A549 (cell line): ENCODE results near the gene GOLGA6B. TPM values are rescaled to one million over a fixed set of nuclear protein-coding genes. Genes with fewer than 3 reads are reported as not detected.

ENCODE experiments used
- ATAC-seq, 2 experiments: fragments of 200-7000 bp in 1 of 2; fragments of >200 bp in 1 of 2; cut with Nextera tagmentation in 1 of 2; cut with Tn5 transposase in 1 of 2; 3 replicates each; pipeline versions ENCODE4 v1.8.0 to v1.9.1; 2018 to 2020; ENCODE audit warnings: mild to moderate bottlenecking in 1 of 2, moderate library complexity in 1 of 2
- CTCF ChIA-PET: fragments of 300-600 bp; sonication (Branson Sonifier 250); formaldehyde crosslinking; extraction: SDS; loops from one replicate; lab custom pipeline; 2021; ENCODE audit warnings: antibody characterized with exemption, inconsistent platforms; lab: Yijun Ruan, JAX
- POLR2A ChIA-PET: fragments of 350-600 bp; formaldehyde crosslinking; extraction: SDS; loops from one replicate; lab custom pipeline; 2021; ENCODE audit warnings: antibody characterized with exemption, inconsistent platforms; lab: Yijun Ruan, JAX
- DNase-seq, 2 experiments: peaks; one replicate each; pipeline versions ENCODE4 v3.0.0 to v3.0.0-alpha.2; 2011 to 2016; ENCODE audit warnings: low read depth in 1 of 2, low spot score in 1 of 2
- FAIRE-seq: peaks from 2 replicates; lab custom pipeline; 2011; peaks lifted over from hg19 to GRCh38; lab: Jason Lieb, UNC
- H3K27ac ChIP-seq, 2 experiments: fragments of >200 bp; sonication (Bioruptor Twin); formaldehyde crosslinking; 3 replicates each; pipeline ENCODE4 v1.5.1; 2016 to 2017
- H3K4me1 ChIP-seq: fragments of >200 bp; sonication (Bioruptor Twin); formaldehyde crosslinking; 3 replicates; pipeline ENCODE4 v1.6.1; 2016
- H3K4me2 ChIP-seq: fragments of >200 bp; sonication (Bioruptor Twin); formaldehyde crosslinking; 3 replicates; pipeline ENCODE4 v1.6.1; 2016
- H3K4me3 ChIP-seq: fragments of >200 bp; sonication (Bioruptor Twin); formaldehyde crosslinking; 3 replicates; pipeline ENCODE4 v1.5.1; 2016
- H3K9me3 ChIP-seq: fragments of >200 bp; sonication (Bioruptor Twin); formaldehyde crosslinking; 3 replicates; pipeline ENCODE4 v1.6.1; 2016
- BHLHE40 ChIP-seq: IDR thresholded peaks from 2 replicates; pipeline ENCODE4 v1.6.1; 2012; ENCODE audit warnings: low read depth, low read length, inconsistent platforms
- CBX2 ChIP-seq: fragments of 200-600 bp; sonication (generic); IDR thresholded peaks from 2 replicates; pipeline ENCODE4 v1.6.1; 2016; ENCODE audit warnings: low read depth, mild to moderate bottlenecking, borderline replicate concordance
- CBX8 ChIP-seq: fragments of 200-600 bp; sonication (generic); IDR thresholded peaks from 2 replicates; pipeline ENCODE4 v1.6.1; 2016
- CEBPB ChIP-seq, 2 experiments: fragments of >200 bp in 1 of 2; sonication (Bioruptor Twin) in 1 of 2; formaldehyde crosslinking in 1 of 2; IDR thresholded peaks; 2 replicates each; pipeline ENCODE4 v1.6.1; 2012 to 2016
- CHD2 ChIP-seq: fragments of 150-350 bp; IDR thresholded peaks from 2 replicates; pipeline ENCODE4 v1.6.1; 2014; ENCODE audit warnings: low read length; ENCODE audit not compliant: partially characterized antibody
- CHD4 ChIP-seq: fragments of 200-600 bp; sonication (generic); IDR thresholded peaks from 2 replicates; pipeline ENCODE4 v1.6.1; 2016; ENCODE audit warnings: antibody characterized with exemption, mild to moderate bottlenecking, borderline replicate concordance
- EHF ChIP-seq: fragments of 250-450 bp; sonication (Bioruptor Pico); IDR thresholded peaks from 2 replicates; pipeline ENCODE4 v1.5.0; 2020; ENCODE audit warnings: mild to moderate bottlenecking
- EP300 ChIP-seq, 2 experiments: fragments of >200 bp; sonication (Bioruptor Twin); formaldehyde crosslinking; IDR thresholded peaks; 2 replicates in 1 of 2; 3 replicates in 1 of 2; pipeline ENCODE4 v1.6.1; 2016 to 2017
- ESRRA ChIP-seq: fragments of 150-350 bp; IDR thresholded peaks from 2 replicates; pipeline ENCODE4 v1.6.1; 2014; ENCODE audit warnings: mild to moderate bottlenecking, low read length, borderline replicate concordance
- HDAC2 ChIP-seq: fragments of 200-600 bp; sonication (generic); IDR thresholded peaks from 2 replicates; pipeline ENCODE4 v1.6.1; 2016
- HEYL ChIP-seq: fragments of 250-450 bp; sonication (Bioruptor Pico); IDR thresholded peaks from 2 replicates; pipeline ENCODE4 v1.8.0; 2021; ENCODE audit warnings: mild to moderate bottlenecking, moderate library complexity
- HOXA7 ChIP-seq: fragments of 250-450 bp; sonication (Bioruptor Pico); IDR thresholded peaks from 2 replicates; pipeline ENCODE4 v1.5.0; 2020; ENCODE audit warnings: mild to moderate bottlenecking, moderate library complexity
- HOXB13 ChIP-seq: fragments of 250-450 bp; sonication (Bioruptor Pico); IDR thresholded peaks from 2 replicates; pipeline ENCODE4 v1.5.0; 2020; ENCODE audit warnings: low read depth, mild to moderate bottlenecking, moderate library complexity
- JUN ChIP-seq, 2 experiments: fragments of >200 bp; sonication (Bioruptor Twin); formaldehyde crosslinking; IDR thresholded peaks; 2 replicates in 1 of 2; 3 replicates in 1 of 2; pipeline ENCODE4 v1.6.1; 2016 to 2017
- JUNB ChIP-seq: fragments of >200 bp; sonication (Bioruptor Twin); formaldehyde crosslinking; IDR thresholded peaks from 2 replicates; pipeline ENCODE4 v1.6.1; 2016
- KDM1A ChIP-seq: fragments of 200-600 bp; sonication (generic); IDR thresholded peaks from 2 replicates; pipeline ENCODE4 v1.6.1; 2016; ENCODE audit warnings: low read depth, mild to moderate bottlenecking
- MAFK ChIP-seq: fragments of 450-650 bp; IDR thresholded peaks from 2 replicates; pipeline ENCODE4 v1.6.1; 2014; ENCODE audit not compliant: partially characterized antibody
- MAZ ChIP-seq: fragments of 150-350 bp; IDR thresholded peaks from 2 replicates; pipeline ENCODE4 v1.6.1; 2014; ENCODE audit warnings: antibody characterized with exemption, low read depth, low read length, borderline replicate concordance
- NPAS2 ChIP-seq: fragments of 250-450 bp; sonication (Bioruptor Pico); IDR thresholded peaks from 2 replicates; pipeline ENCODE4 v1.8.0; 2022; ENCODE audit warnings: mild to moderate bottlenecking, moderate library complexity, borderline replicate concordance
- POLR2A ChIP-seq: IDR thresholded peaks from 2 replicates; pipeline ENCODE4 v1.6.1; 2012; ENCODE audit warnings: mild to moderate bottlenecking, low read length
- POLR2AphosphoS2 ChIP-seq: conservative IDR thresholded peaks from 2 replicates; pipeline ENCODE4 v1.6.1; 2012; ENCODE audit warnings: low read length, improper control_type of control experiment, inconsistent platforms
- RARB ChIP-seq: fragments of 250-450 bp; sonication (Bioruptor Pico); IDR thresholded peaks from 2 replicates; pipeline ENCODE4 v1.8.0; 2021; ENCODE audit warnings: mild to moderate bottlenecking, moderate library complexity
- RFX5 ChIP-seq: fragments of 450-650 bp; IDR thresholded peaks from 2 replicates; pipeline ENCODE4 v1.7.1; 2014; ENCODE audit warnings: antibody characterized with exemption, mild to moderate bottlenecking, moderate library complexity
- SMC3 ChIP-seq: fragments of >200 bp; sonication (Bioruptor Twin); formaldehyde crosslinking; IDR thresholded peaks from 3 replicates; pipeline ENCODE4 v1.6.1; 2018; ENCODE audit warnings: inconsistent platforms
- SREBF2 ChIP-seq: fragments of 450-650 bp; IDR thresholded peaks from 2 replicates; pipeline ENCODE4 v1.6.1; 2014; ENCODE audit warnings: mild to moderate bottlenecking, moderate library complexity
- TP53 ChIP-seq: fragments of 250-450 bp; sonication (Bioruptor Pico); IDR thresholded peaks from 2 replicates; pipeline ENCODE4 v1.5.0; 2021; ENCODE audit warnings: mild to moderate bottlenecking, moderate library complexity
- ZC3H11A ChIP-seq: fragments of 450-650 bp; IDR thresholded peaks from 2 replicates; pipeline ENCODE4 v1.6.1; 2014; ENCODE audit warnings: antibody characterized with exemption, mild to moderate bottlenecking
- ZNF302 ChIP-seq: fragments of 250-450 bp; sonication (Bioruptor Pico); IDR thresholded peaks from 2 replicates; pipeline ENCODE4 v1.9.0; 2021; ENCODE audit warnings: inconsistent platforms, mild to moderate bottlenecking, moderate library complexity
- ZSCAN20 ChIP-seq: fragments of 250-450 bp; sonication (Bioruptor Pico); IDR thresholded peaks from 2 replicates; pipeline ENCODE4 v1.8.0; 2022; ENCODE audit warnings: mild to moderate bottlenecking, moderate library complexity
- WGBS: methylation state at CpG from one replicate; pipeline ENCODE4 v1.1.6; 2017; ENCODE audit errors: missing lambda C conversion rate; 5-methylcytosine and 5-hydroxymethylcytosine counted together
- polyA plus RNA-seq, 4 experiments: library from polyadenylated mRNA; depleted of rRNA in 3 of 4; stranded (reverse); fragments of >200 nt; fragmentation: RNase III in 1 of 4; extraction: RNeasy Plus Mini Kit Qiagen cat#74134 plus additional on column Dnase treatment in 1 of 4; gene quantifications; 2 replicates in 3 of 4; 3 replicates in 1 of 4; pipeline ENCODE4 v1.2.3, GENCODE V29; 2011 to 2017
- TF ChIP-seq, protein P1 (sequence below): fragments of 250-450 bp; sonication (Bioruptor Pico); IDR thresholded peaks from 2 replicates; pipeline ENCODE4 v1.5.0; 2020; ENCODE audit warnings: low read depth, mild to moderate bottlenecking, moderate library complexity
- TF ChIP-seq, protein P2 (sequence below): fragments of 150-350 bp; IDR thresholded peaks from 2 replicates; pipeline ENCODE4 v1.6.1; 2014; ENCODE audit warnings: low read depth, mild to moderate bottlenecking, low read length
- TF ChIP-seq, protein P3 (sequence below): fragments of >200 bp; sonication (Bioruptor Twin); formaldehyde crosslinking; IDR thresholded peaks from 3 replicates; pipeline ENCODE4 v1.6.1; 2016
- TF ChIP-seq, protein P4 (sequence below): IDR thresholded peaks from 2 replicates; pipeline ENCODE4 v1.6.1; 2012
- TF ChIP-seq, protein P5 (sequence below): fragments of >200 bp; sonication (Bioruptor Twin); formaldehyde crosslinking; IDR thresholded peaks from 2 replicates; pipeline ENCODE4 v1.6.1; 2016
- TF ChIP-seq, protein P6 (sequence below): fragments of 250-450 bp; sonication (Bioruptor Pico); IDR thresholded peaks from 2 replicates; pipeline ENCODE4 v1.5.0; 2021; ENCODE audit warnings: mild to moderate bottlenecking, moderate library complexity, borderline replicate concordance

GOLGA6B gene
- polyA plus RNA-seq, 2 of the 4 experiments (the other 2 are of a cell fraction) = not detected

DNA sequence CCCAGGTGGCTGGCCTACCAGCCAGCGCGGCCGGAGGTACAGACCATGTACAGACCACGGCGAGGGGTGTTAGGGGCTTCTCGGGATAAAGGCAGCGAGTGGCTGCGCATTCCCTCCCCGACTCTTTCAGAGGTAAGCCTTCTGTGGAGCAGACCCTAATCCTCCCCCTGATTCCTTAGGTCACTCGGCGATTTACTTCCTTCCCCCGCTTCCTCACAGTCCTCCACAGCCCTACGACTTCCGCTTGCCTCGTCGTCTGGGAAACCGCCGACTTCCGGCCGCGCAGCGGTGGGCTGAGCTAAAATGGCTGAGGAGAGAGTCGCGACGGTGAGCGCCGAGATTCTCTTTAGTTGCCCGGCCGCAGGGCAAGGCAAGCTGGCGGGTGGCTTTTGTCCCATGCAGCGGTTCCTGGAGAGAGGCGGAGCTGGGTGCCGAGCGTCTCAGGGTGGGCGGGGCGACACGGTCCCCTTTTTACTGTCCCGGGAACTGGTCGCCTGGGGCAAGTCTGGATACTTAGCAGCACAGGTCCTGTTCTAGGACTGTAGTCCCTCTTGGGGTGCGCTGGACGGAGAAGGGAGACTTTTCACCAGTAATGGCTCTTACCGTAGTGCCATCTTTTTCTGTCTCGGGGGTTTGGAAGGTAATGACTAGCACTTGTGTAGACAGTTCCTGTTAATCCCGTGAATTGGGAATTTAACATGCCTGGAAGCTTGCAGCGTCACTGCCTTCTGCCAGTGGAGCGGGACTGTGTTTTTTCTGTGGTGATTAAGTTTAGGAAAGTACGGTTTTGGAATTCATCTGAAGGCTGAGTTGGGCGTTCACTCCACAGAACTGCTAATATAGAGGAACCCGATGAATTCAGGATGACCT, 31.7 kb downstream of the GOLGA6B start, which contains the start of the genes BBS4 and HIGD2B (continued):
- TF ChIP-seq, protein P1, sequence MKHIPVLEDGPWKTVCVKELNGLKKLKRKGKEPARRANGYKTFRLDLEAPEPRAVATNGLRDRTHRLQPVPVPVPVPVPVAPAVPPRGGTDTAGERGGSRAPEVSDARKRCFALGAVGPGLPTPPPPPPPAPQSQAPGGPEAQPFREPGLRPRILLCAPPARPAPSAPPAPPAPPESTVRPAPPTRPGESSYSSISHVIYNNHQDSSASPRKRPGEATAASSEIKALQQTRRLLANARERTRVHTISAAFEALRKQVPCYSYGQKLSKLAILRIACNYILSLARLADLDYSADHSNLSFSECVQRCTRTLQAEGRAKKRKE = 0 out of 2 replicates have a peak, but pooled peaks have one; percentile 39
- TF ChIP-seq HDAC2 = no peak
- TF ChIP-seq RARB (CRISPR knock-in tag) = no peak
- no peak for TF ChIP-seq MAZ
- TF ChIP-seq POLR2A = peak; percentile 86
- 0 out of 2 replicates have a peak, but pooled peaks have one; percentile 3 for TF ChIP-seq TP53 (CRISPR knock-in tag)
- no peak for TF ChIP-seq CBX8
- no peak for TF ChIP-seq RFX5
- TF ChIP-seq, protein P2, sequence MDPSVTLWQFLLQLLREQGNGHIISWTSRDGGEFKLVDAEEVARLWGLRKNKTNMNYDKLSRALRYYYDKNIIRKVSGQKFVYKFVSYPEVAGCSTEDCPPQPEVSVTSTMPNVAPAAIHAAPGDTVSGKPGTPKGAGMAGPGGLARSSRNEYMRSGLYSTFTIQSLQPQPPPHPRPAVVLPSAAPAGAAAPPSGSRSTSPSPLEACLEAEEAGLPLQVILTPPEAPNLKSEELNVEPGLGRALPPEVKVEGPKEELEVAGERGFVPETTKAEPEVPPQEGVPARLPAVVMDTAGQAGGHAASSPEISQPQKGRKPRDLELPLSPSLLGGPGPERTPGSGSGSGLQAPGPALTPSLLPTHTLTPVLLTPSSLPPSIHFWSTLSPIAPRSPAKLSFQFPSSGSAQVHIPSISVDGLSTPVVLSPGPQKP = 0 out of 2 replicates have a peak, but pooled peaks have one; percentile 41
- TF ChIP-seq SMC3 = no peak
- TF ChIP-seq HEYL (CRISPR knock-in tag) = no peak
- TF ChIP-seq EHF (CRISPR knock-in tag) = 0 out of 2 replicates have a peak, but pooled peaks have one; percentile 4
- TF ChIP-seq, protein P3, sequence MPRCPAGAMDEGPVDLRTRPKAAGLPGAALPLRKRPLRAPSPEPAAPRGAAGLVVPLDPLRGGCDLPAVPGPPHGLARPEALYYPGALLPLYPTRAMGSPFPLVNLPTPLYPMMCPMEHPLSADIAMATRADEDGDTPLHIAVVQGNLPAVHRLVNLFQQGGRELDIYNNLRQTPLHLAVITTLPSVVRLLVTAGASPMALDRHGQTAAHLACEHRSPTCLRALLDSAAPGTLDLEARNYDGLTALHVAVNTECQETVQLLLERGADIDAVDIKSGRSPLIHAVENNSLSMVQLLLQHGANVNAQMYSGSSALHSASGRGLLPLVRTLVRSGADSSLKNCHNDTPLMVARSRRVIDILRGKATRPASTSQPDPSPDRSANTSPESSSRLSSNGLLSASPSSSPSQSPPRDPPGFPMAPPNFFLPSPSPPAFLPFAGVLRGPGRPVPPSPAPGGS = peak; percentile 92; the same call in 2 of the 3 replicates
- 0 out of 2 replicates have a peak, but pooled peaks have one; percentile 7 for TF ChIP-seq HOXB13 (CRISPR knock-in tag)
- TF ChIP-seq, protein P4, sequence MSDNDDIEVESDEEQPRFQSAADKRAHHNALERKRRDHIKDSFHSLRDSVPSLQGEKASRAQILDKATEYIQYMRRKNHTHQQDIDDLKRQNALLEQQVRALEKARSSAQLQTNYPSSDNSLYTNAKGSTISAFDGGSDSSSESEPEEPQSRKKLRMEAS = peak; percentile 78; the same call in 1 of the 2 replicates
- TF ChIP-seq JUN (IDR thresholded peaks at IDR 0.05) = peak; percentile 85 to 95
- no peak for TF ChIP-seq HOXA7
- TF ChIP-seq CHD2 = peak; percentile 52
- TF ChIP-seq POLR2AphosphoS2 = no peak
- TF ChIP-seq CBX2 = no peak
- TF ChIP-seq ESRRA = no peak
- TF ChIP-seq NPAS2 (CRISPR knock-in tag) = no peak
- no peak for TF ChIP-seq EP300 (IDR thresholded peaks at IDR 0.05)
- TF ChIP-seq CEBPB (IDR thresholded peaks at IDR 0.05) = no peak

DNA sequence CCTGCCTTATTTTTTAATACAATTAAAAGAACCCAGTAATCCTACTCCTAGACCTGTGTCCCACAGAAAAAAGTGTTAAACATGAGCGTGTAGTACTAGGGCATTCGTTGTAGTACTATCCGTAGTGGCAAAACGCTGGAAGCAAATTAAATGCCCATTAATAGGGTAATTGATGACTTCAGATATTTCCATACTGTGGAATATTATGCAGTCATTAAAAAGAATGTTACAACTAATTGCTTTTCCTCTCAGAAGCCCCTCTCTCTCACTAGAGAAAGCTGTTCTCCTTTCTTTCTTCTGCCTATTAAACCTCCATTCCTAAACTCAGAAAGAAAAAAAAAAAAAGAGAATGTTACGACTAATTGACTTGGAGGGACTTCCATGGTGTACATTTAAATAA, 34.2 kb downstream of the GOLGA6B start:
- ATAC-seq = no peak
- Histone ChIP-seq H3K4me2 (no peak overlapping the region), H3K9me3 (no peaks in the 10 kb centered on the region), H3K4me1 (peaks cover 8% of the 10 kb centered on the region; the same call in 1 of the 3 replicates), H3K4me3 (no peak overlapping the region), H3K27ac (no peak overlapping the region)
- no peak for FAIRE-seq
- ChIA-PET CTCF (interaction anchor here (0.8 to 1.9 kb wide), 4 partner anchors 9 to 18 kb away, joined by 3 to 8 read pairs (median 4); no protein-coding TSS in a partner anchor), POLR2A (interaction anchor here (1.2 kb wide), 1 partner anchor 215 kb away, joined by 4 read pairs; the partner anchor contains the start of gene ARIH1)
- no peak for DNase-seq
- 94% methylated on average over 5 of the region's 5 CpGs for WGBS
- TF ChIP-seq CHD4 = 0 out of 2 replicates have a peak, but pooled peaks have one; percentile 38
- TF ChIP-seq ZSCAN20 (CRISPR knock-in tag) = no peak
- no peak for TF ChIP-seq ZNF302 (CRISPR knock-in tag)
- TF ChIP-seq, protein P4 = no peak
- no peak for TF ChIP-seq JUNB
- no peak for TF ChIP-seq BHLHE40
- TF ChIP-seq, protein P5, sequence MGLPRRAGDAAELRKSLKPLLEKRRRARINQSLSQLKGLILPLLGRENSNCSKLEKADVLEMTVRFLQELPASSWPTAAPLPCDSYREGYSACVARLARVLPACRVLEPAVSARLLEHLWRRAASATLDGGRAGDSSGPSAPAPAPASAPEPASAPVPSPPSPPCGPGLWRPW = no peak
- TF ChIP-seq SREBF2 = no peak
- TF ChIP-seq HOXB13 (CRISPR knock-in tag) = no peak
- TF ChIP-seq, protein P6, sequence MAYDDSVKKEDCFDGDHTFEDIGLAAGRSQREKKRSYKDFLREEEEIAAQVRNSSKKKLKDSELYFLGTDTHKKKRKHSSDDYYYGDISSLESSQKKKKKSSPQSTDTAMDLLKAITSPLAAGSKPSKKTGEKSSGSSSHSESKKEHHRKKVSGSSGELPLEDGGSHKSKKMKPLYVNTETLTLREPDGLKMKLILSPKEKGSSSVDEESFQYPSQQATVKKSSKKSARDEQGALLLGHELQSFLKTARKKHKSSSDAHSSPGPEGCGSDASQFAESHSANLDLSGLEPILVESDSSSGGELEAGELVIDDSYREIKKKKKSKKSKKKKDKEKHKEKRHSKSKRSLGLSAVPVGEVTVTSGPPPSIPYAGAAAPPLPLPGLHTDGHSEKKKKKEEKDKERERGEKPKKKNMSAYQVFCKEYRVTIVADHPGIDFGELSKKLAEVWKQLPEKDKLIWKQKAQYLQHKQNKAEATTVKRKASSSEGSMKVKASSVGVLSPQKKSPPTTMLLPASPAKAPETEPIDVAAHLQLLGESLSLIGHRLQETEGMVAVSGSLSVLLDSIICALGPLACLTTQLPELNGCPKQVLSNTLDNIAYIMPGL (CRISPR knock-in tag) = no peak
- TF ChIP-seq ZC3H11A = no peak
- no peak for TF ChIP-seq MAFK
- peak; percentile 73; the same call in 1 of the 2 replicates for TF ChIP-seq KDM1A
